HepG2 (cell line): ENCODE results near the gene UBE2D3. TPM values are rescaled to one million over a fixed set of nuclear protein-coding genes. Genes with fewer than 3 reads are reported as not detected.
A peak's percentile ranks its signal among the peaks of the same experiment; 100 is the strongest.
"Not testable (repeated sequence)": the region's sequence is repeated elsewhere in the genome, so short reads cannot be mapped to it uniquely, and the experiment has no call there.

Experiments used
- ATAC-seq: fragments of 200-7000 bp; cut with Tn5 transposase; 3 replicates; pipeline ENCODE4 v1.9.1; 2020; ENCODE audit warnings: mild to moderate bottlenecking, moderate library complexity
- BruUV-seq: library from RNA; stranded (reverse); fragments of 400-500 nt; replicated peaks from 2 replicates; lab custom pipeline; 2021; lab: Mats Ljungman, UMichigan
- CTCF ChIA-PET: fragments of 300-600 bp; formaldehyde crosslinking; extraction: SDS; loops from one replicate; lab custom pipeline; 2021; ENCODE audit warnings: low total read pairs, inconsistent platforms, low intra/inter-chr PET ratio; lab: Yijun Ruan, JAX
- POLR2A ChIA-PET: fragments of 350-600 bp; sonication (Branson Sonifier 250); formaldehyde crosslinking; loops from one replicate; lab custom pipeline; 2020; ENCODE audit warnings: antibody characterized with exemption, inconsistent platforms; lab: Yijun Ruan, JAX
- DNase-seq: peaks from one replicate; pipeline ENCODE4 v3.0.0-alpha.2; 2015; ENCODE audit warnings: low spot score
- FAIRE-seq: peaks from 3 replicates; lab custom pipeline; 2011; peaks lifted over from hg19 to GRCh38; lab: Jason Lieb, UNC
- H2AFZ ChIP-seq: one replicate; pipeline ENCODE4 v1.6.1; 2011; ENCODE audit warnings: low read length, inconsistent platforms
- H3K27ac ChIP-seq: fragments of 300-600 bp; 3 replicates; pipeline ENCODE4 v1.8.0; 2011; ENCODE audit warnings: mixed run types, mild to moderate bottlenecking, mixed read lengths, low read length, inconsistent platforms; ENCODE audit not compliant: insufficient read depth; ENCODE audit errors: extremely low read length
- H3K27me3 ChIP-seq, 2 experiments: fragments of 200-600 bp in 1 of 2; 2 replicates in 1 of 2; 3 replicates in 1 of 2; pipeline versions ENCODE4 v1.6.0 to v1.8.0; 2011; ENCODE audit warnings: low read length in 2 of 2, mild to moderate bottlenecking in 2 of 2, moderate library complexity in 2 of 2, inconsistent platforms in 1 of 2; ENCODE audit not compliant: insufficient read depth in 2 of 2, control insufficient read depth in 1 of 2
- H3K36me3 ChIP-seq, 2 experiments: fragments of 200-600 bp in 1 of 2; replicated peaks in 1 of 2; 2 replicates in 1 of 2; 3 replicates in 1 of 2; pipeline versions ENCODE4 v1.5.1 to v1.8.0; 2011; ENCODE audit warnings: low read length in 2 of 2, inconsistent platforms in 1 of 2; ENCODE audit not compliant: insufficient read depth in 2 of 2, control insufficient read depth in 1 of 2
- H3K4me1 ChIP-seq: 2 replicates; pipeline ENCODE4 v1.5.1; 2012; ENCODE audit warnings: low read length, inconsistent platforms; ENCODE audit not compliant: insufficient read depth
- H3K4me2 ChIP-seq: 2 replicates; pipeline ENCODE4 v1.6.0; 2011; ENCODE audit warnings: low read depth, low read length, inconsistent platforms
- H3K4me3 ChIP-seq, 3 experiments: fragments of 200-600 bp in 1 of 3; sonication (generic), shearing (Covaris generic) in 1 of 3; replicated peaks in 1 of 3; 2 replicates each; pipeline ENCODE4 v1.5.1; 2011 to 2016; ENCODE audit warnings: low read length in 3 of 3, inconsistent platforms in 2 of 3, low read depth in 2 of 3, mild to moderate bottlenecking in 2 of 3, control low read depth in 1 of 3, mixed read lengths in 1 of 3; ENCODE audit not compliant: insufficient read depth in 1 of 3
- H3K79me2 ChIP-seq: one replicate; pipeline ENCODE4 v1.6.1; 2011; ENCODE audit warnings: low read length, inconsistent platforms; ENCODE audit not compliant: insufficient read depth
- H3K9ac ChIP-seq: 2 replicates; pipeline ENCODE4 v1.6.0; 2011; ENCODE audit warnings: mild to moderate bottlenecking, low read depth, low read length, inconsistent platforms; ENCODE audit not compliant: insufficient read depth
- H3K9me3 ChIP-seq: 2 replicates; pipeline ENCODE4 v1.5.1; 2012; ENCODE audit warnings: mild to moderate bottlenecking, low read length
- H4K20me1 ChIP-seq: 2 replicates; pipeline ENCODE4 v1.6.0; 2011; ENCODE audit warnings: inconsistent platforms, mild to moderate bottlenecking, low read length, moderate library complexity; ENCODE audit not compliant: insufficient read depth
- ASH2L ChIP-seq: fragments of 300-600, 200-600 bp; sonication (generic); IDR thresholded peaks from 2 replicates; pipeline ENCODE4 v1.7.0; 2017; ENCODE audit warnings: low read depth, mild to moderate bottlenecking, moderate library complexity, mixed read lengths, low read length; ENCODE audit not compliant: insufficient read length
- ATF7-NPFF ChIP-seq: sonication (generic); formaldehyde crosslinking; IDR thresholded peaks from 2 replicates; pipeline ENCODE4 v1.8.1; 2023; ENCODE audit warnings: mild to moderate bottlenecking, low read depth, missing genetic modification reagents, moderate library complexity
- HNF1B ChIP-seq: sonication (generic); formaldehyde crosslinking; IDR thresholded peaks from 2 replicates; pipeline ENCODE4 v1.5.1; 2020; ENCODE audit warnings: mild to moderate bottlenecking, moderate library complexity, missing genetic modification reagents
- MYNN ChIP-seq: sonication (generic); formaldehyde crosslinking; IDR thresholded peaks from 2 replicates; pipeline ENCODE4 v1.4.0; 2020; ENCODE audit warnings: mild to moderate bottlenecking, low read depth, missing genetic modification reagents
- SMAD1 ChIP-seq: sonication (generic); formaldehyde crosslinking; IDR thresholded peaks from 2 replicates; pipeline ENCODE4 v1.4.0; 2020; ENCODE audit warnings: missing genetic modification reagents, low read depth, mild to moderate bottlenecking, borderline replicate concordance
- SRSF4 ChIP-seq: fragments of 200-400 bp; formaldehyde crosslinking; IDR thresholded peaks from one replicate; pipeline ENCODE4 v1.6.1; 2018; ENCODE audit warnings: mild to moderate bottlenecking, low read depth, low read length, moderate library complexity; ENCODE audit not compliant: poor library complexity, severe bottlenecking
- ZBTB33 ChIP-seq: sonication (generic); formaldehyde crosslinking; IDR thresholded peaks from 2 replicates; pipeline ENCODE4 v1.4.0; 2020; ENCODE audit warnings: missing genetic modification reagents
- ZNF205 ChIP-seq: IDR thresholded peaks from 2 replicates; pipeline ENCODE4 v1.6.1; 2018; ENCODE audit warnings: missing biosample characterization, missing genetic modification reagents
- WGBS: methylation state at CpG from one replicate; pipeline ENCODE4 v1.1.6; 2017; ENCODE audit warnings: low lambda C conversion rate; 5-methylcytosine and 5-hydroxymethylcytosine counted together
- in situ Hi-C: cut with HindIII; loops from 2 replicates; pipeline ENCODE4 v1.10.0; 2017; ENCODE audit warnings: low pct_unique_long_range_greater_than_20kb; ENCODE audit not compliant: extremely low pct_ligation_motif_present
- intact Hi-C: fragments of 100-400 bp; cut with micrococcal nuclease; formaldehyde crosslinking; loops from one replicate; pipeline ENCODE4 v1.10.0; 2022; ENCODE audit not compliant: unreplicated experiment
- polyA plus RNA-seq, 8 experiments: library from polyadenylated mRNA; depleted of rRNA in 3 of 8; stranded (reverse) in 7 of 8; unstranded in 1 of 8; fragments of >200 nt; fragmentation: Illumina TruSeq in 4 of 8; extraction: Trizol in 4 of 8; gene quantifications; 2 replicates each; pipeline versions ENCODE4 v1.2.1 to v1.2.3, GENCODE V29; 2011 to 2016; ENCODE audit warnings: low read depth in 4 of 8, missing spikeins in 1 of 8, mixed read lengths in 1 of 8; ENCODE audit not compliant: insufficient read depth in 1 of 8
- total RNA-seq, 5 experiments: library from RNA; depleted of rRNA; stranded (reverse); fragments of >200 nt; fragmentation: Illumina TruSeq; extraction: Trizol; gene quantifications; 2 replicates each; pipeline ENCODE4 v1.2.3, GENCODE V29; 2016; ENCODE audit warnings: low read depth in 1 of 5

Gene UBE2D3
- total and polyA plus RNA-seq, 2 of the 13 experiments (the other 11 are each of a cell fraction or from before 2014, with no cell fraction given) = 224 to 293 TPM

- in situ Hi-C loops, DNase-seq, CTCF ChIA-PET, ATAC-seq, H3K27me3 ChIP-seq, intact Hi-C loops, H3K4me3 ChIP-seq, H2AFZ ChIP-seq, BruUV-seq, H3K9ac ChIP-seq, H3K27ac ChIP-seq, FAIRE-seq, H3K9me3 ChIP-seq: not testable (repeated sequence)
- Histone ChIP-seq H4K20me1 (peaks cover 99% of the 10 kb centered on the region), H3K36me3 (peaks cover 5 to 46% of the 10 kb centered on the region in 2 experiments), H3K4me2 (0 out of 2 replicates have a peak overlapping the region, but pooled peaks have one; percentile 1), H3K79me2 (peaks cover 99% of the 10 kb centered on the region), H3K4me1 (peaks cover 82% of the 10 kb centered on the region)
- POLR2A ChIA-PET = interaction anchor here (5.1 kb wide), 1 partner anchor 9 kb away, joined by 62 read pairs; the partner anchor contains the start of gene UBE2D3
- WGBS = 96% methylated on average over 10 of the region's 10 CpGs
- peak; percentile 20; the same call in 1 of the 2 replicates for TF ChIP-seq ZBTB33 (CRISPR knock-in tag)
Observed at GRCh38 chr4:102819100-102819499, 8.3 kb downstream of the UBE2D3 start.

GRCh38 chr4:102817613-102818268 lies 9.6 kb downstream of the UBE2D3 start:
- no peak for DNase-seq
- CTCF ChIA-PET = no interaction called here
- H3K79me2 ChIP-seq = peaks cover 99% of the 10 kb centered on the region
- H4K20me1 ChIP-seq = peaks cover 99% of the 10 kb centered on the region
- H3K36me3 ChIP-seq = peaks cover 7 to 47% of the 10 kb centered on the region in 2 experiments
- POLR2A ChIA-PET = interaction anchor here (1.5 to 5.1 kb wide), 2 partner anchors 10 to 57 kb away, joined by 4 to 62 read pairs; partner anchors contain the start of genes MANBA and UBE2D3
- no peaks in the 10 kb centered on the region for H3K27me3 ChIP-seq
- no peak overlapping the region for H2AFZ ChIP-seq
- no peak overlapping the region for H3K4me2 ChIP-seq
- no peak overlapping the region for H3K4me3 ChIP-seq
- 93% methylated on average over 9 of the region's 9 CpGs for WGBS
- no TSS peak for BruUV-seq
- in situ Hi-C loops (no loop called here), intact Hi-C loops (no loop called here)
- H3K9ac ChIP-seq = no peak overlapping the region
- no peak for FAIRE-seq
- ATAC-seq = no peak
- H3K4me1 ChIP-seq = peaks cover 68% of the 10 kb centered on the region
- H3K27ac ChIP-seq = no peak overlapping the region
- H3K9me3 ChIP-seq = no peaks in the 10 kb centered on the region
- TF ChIP-seq HNF1B (CRISPR knock-in tag) (no peak), SMAD1 (CRISPR knock-in tag) (no peak), ATF7-NPFF (CRISPR knock-in tag) (no peak), ZNF205 (CRISPR knock-in tag) (no peak), MYNN (CRISPR knock-in tag) (no peak), SRSF4 (no peak), ASH2L (no peak)
